GM23338 (cell line): ENCODE results near the gene TEX26. TPM values are rescaled to one million over a fixed set of nuclear protein-coding genes. Genes with fewer than 3 reads are reported as not detected.

Source experiments
- ATAC-seq: fragments of 200-7000 bp; cut with Tn5 transposase; 3 replicates; pipeline ENCODE4 v1.9.1; 2020
- DNase-seq: peaks from one replicate; pipeline ENCODE4 v3.0.0-alpha.2; 2015; ENCODE audit warnings: low spot score
- H2AFZ ChIP-seq: fragments of 200-600 bp; sonication (generic); 2 replicates; pipeline ENCODE4 v1.8.0; 2016; ENCODE audit warnings: antibody characterized with exemption, mild to moderate bottlenecking, moderate library complexity
- H3F3A ChIP-seq: fragments of 200-600 bp; sonication (generic); replicated peaks from 2 replicates; pipeline ENCODE4 v1.8.0; 2017; ENCODE audit warnings: antibody characterized with exemption, mixed run types, low read depth
- H3K27ac ChIP-seq: fragments of 200-600 bp; sonication (generic); 2 replicates; pipeline ENCODE4 v1.6.1; 2016; ENCODE audit warnings: low read depth
- H3K27me3 ChIP-seq: fragments of 200-600 bp; sonication (generic); 2 replicates; pipeline ENCODE4 v1.8.0; 2016; ENCODE audit warnings: mild to moderate bottlenecking, mixed run types, moderate library complexity; ENCODE audit not compliant: insufficient read depth
- H3K36me3 ChIP-seq: fragments of 200-600 bp; sonication (generic); 2 replicates; pipeline ENCODE4 v1.8.0; 2016; ENCODE audit warnings: mild to moderate bottlenecking; ENCODE audit not compliant: insufficient read depth
- H3K4me1 ChIP-seq: fragments of 200-600 bp; sonication (generic); 2 replicates; pipeline ENCODE4 v1.8.0; 2016; ENCODE audit warnings: mild to moderate bottlenecking, moderate library complexity; ENCODE audit not compliant: insufficient read depth
- H3K4me2 ChIP-seq: fragments of 200-600 bp; sonication (generic); 2 replicates; pipeline ENCODE4 v1.7.1; 2017; ENCODE audit warnings: mixed run types
- H3K4me3 ChIP-seq: fragments of 200-600 bp; sonication (generic); 2 replicates; pipeline ENCODE4 v1.6.1; 2016; ENCODE audit warnings: mixed run types
- H3K79me2 ChIP-seq: fragments of 200-600 bp; sonication (generic); replicated peaks from 2 replicates; pipeline ENCODE4 v1.8.0; 2017; ENCODE audit warnings: mild to moderate bottlenecking; ENCODE audit not compliant: insufficient read depth
- H3K9me2 ChIP-seq: fragments of 200-600 bp; sonication (generic); 2 replicates; pipeline ENCODE4 v1.8.0; 2017; ENCODE audit not compliant: insufficient read depth
- H4K20me1 ChIP-seq: fragments of 200-600 bp; sonication (generic); replicated peaks from 2 replicates; pipeline ENCODE4 v1.8.0; 2017; ENCODE audit warnings: mild to moderate bottlenecking; ENCODE audit not compliant: insufficient read depth
- H3K27ac Mint-ChIP-seq: 2 replicates; pipeline ENCODE4 v1.8.0; 2020; ENCODE audit warnings: inconsistent platforms, mild to moderate bottlenecking, moderate library complexity, mixed read lengths
- H3K27me3 Mint-ChIP-seq: 3 replicates; pipeline ENCODE4 v1.8.0; 2022; ENCODE audit warnings: low read depth, mild to moderate bottlenecking, moderate library complexity, mixed read lengths, inconsistent platforms; ENCODE audit not compliant: insufficient read depth, poor library complexity
- H3K36me3 Mint-ChIP-seq: 3 replicates; pipeline ENCODE4 v1.8.0; 2021; ENCODE audit warnings: low read depth, mild to moderate bottlenecking, inconsistent platforms, moderate library complexity, mixed read lengths
- H3K4me1 Mint-ChIP-seq: 3 replicates; pipeline ENCODE4 v1.8.0; 2020; ENCODE audit warnings: mild to moderate bottlenecking, inconsistent platforms, mixed read lengths
- H3K4me3 Mint-ChIP-seq: 3 replicates; pipeline ENCODE4 v1.8.0; 2021; ENCODE audit warnings: moderate library complexity, mild to moderate bottlenecking, inconsistent platforms, mixed read lengths
- H3K9me3 Mint-ChIP-seq: 3 replicates; pipeline ENCODE4 v1.8.0; 2020; ENCODE audit warnings: moderate library complexity, mild to moderate bottlenecking, inconsistent platforms, mixed read lengths
- CREB1 ChIP-seq: fragments of 250-450 bp; sonication (Bioruptor Pico); IDR thresholded peaks from 2 replicates; pipeline ENCODE4 v1.5.0; 2020; ENCODE audit warnings: low read depth, mild to moderate bottlenecking, moderate library complexity
- EZH2 ChIP-seq: fragments of 200-600 bp; sonication (generic); IDR thresholded peaks from one replicate; pipeline ENCODE4 v1.8.0; 2017; ENCODE audit warnings: antibody characterized with exemption, mild to moderate bottlenecking, low read depth; ENCODE audit not compliant: unreplicated experiment
- EZH2phosphoT487 ChIP-seq: fragments of 200-600 bp; sonication (generic); IDR thresholded peaks from one replicate; pipeline ENCODE4 v1.8.1; 2018; ENCODE audit warnings: antibody characterized with exemption; ENCODE audit not compliant: unreplicated experiment
- JUNB ChIP-seq: IDR thresholded peaks from one replicate; pipeline ENCODE4 v1.6.1; 2016; ENCODE audit warnings: antibody characterized with exemption; ENCODE audit not compliant: unreplicated experiment
- NANOG ChIP-seq: IDR thresholded peaks from 2 replicates; pipeline ENCODE4 v1.6.1; 2016; ENCODE audit warnings: antibody characterized with exemption, borderline replicate concordance
- POLR2AphosphoS5 ChIP-seq: IDR thresholded peaks from 2 replicates; pipeline ENCODE4 v1.6.1; 2016; ENCODE audit warnings: antibody characterized with exemption, low read depth
- STAT1 ChIP-seq: IDR thresholded peaks from one replicate; pipeline ENCODE4 v1.6.1; 2016; ENCODE audit warnings: antibody characterized with exemption; ENCODE audit not compliant: unreplicated experiment
- ZNF114 ChIP-seq: fragments of 250-450 bp; sonication (Bioruptor Pico); IDR thresholded peaks from 2 replicates; pipeline ENCODE4 v1.5.0; 2020; ENCODE audit warnings: mild to moderate bottlenecking, moderate library complexity
- ZNF331 ChIP-seq: fragments of 250-450 bp; sonication (Bioruptor Pico); IDR thresholded peaks from 2 replicates; pipeline ENCODE4 v1.5.0; 2020; ENCODE audit warnings: low read depth, mild to moderate bottlenecking, moderate library complexity
- polyA plus RNA-seq: library from polyadenylated mRNA; unstranded; fragments of >200 nt; fragmentation: Nextera tagmentation; extraction: Ambion mirVana; gene quantifications from 2 replicates; pipeline ENCODE4 v1.2.1, GENCODE V29; 2016
- total RNA-seq: library from RNA; depleted of rRNA; stranded (reverse); fragments of >200 nt; shearing (Covaris generic); gene quantifications from 2 replicates; pipeline ENCODE4 v1.2.3, GENCODE V29; 2014
- TF ChIP-seq, protein P1 (sequence below): IDR thresholded peaks from one replicate; pipeline ENCODE4 v1.6.1; 2018; ENCODE audit warnings: antibody characterized with exemption; ENCODE audit not compliant: unreplicated experiment
- TF ChIP-seq, protein P2 (sequence below): IDR thresholded peaks from 2 replicates; pipeline ENCODE4 v1.6.1; 2016; ENCODE audit warnings: antibody characterized with exemption
- TF ChIP-seq, protein P3 (sequence below): fragments of 250-450 bp; sonication (Bioruptor Pico); IDR thresholded peaks from 2 replicates; pipeline ENCODE4 v1.5.0; 2020; ENCODE audit warnings: mild to moderate bottlenecking, moderate library complexity
- TF ChIP-seq, protein P4 (sequence below), 2 experiments: fragments of 200-600 bp in 1 of 2; sonication (generic) in 1 of 2; conservative IDR thresholded peaks; 2 replicates each; pipeline versions ENCODE4 v1.5.1 to v1.6.1; 2016 to 2017; ENCODE audit warnings: antibody characterized with exemption in 2 of 2, low read depth in 2 of 2, mild to moderate bottlenecking in 2 of 2, moderate library complexity in 1 of 2

Gene TEX26
- total and polyA plus RNA-seq, 2 experiments from 2014 or later: not detected

- no peak overlapping the region for H3K27ac Mint-ChIP-seq
- Histone ChIP-seq H3K4me1 (peaks cover 20% of the 10 kb centered on the region; the same call in 1 of the 2 replicates), H3F3A (no peaks in the 10 kb centered on the region), H3K9me2 (no peaks in the 10 kb centered on the region), H3K36me3 (no peaks in the 10 kb centered on the region), H3K4me3 (no peak overlapping the region), H3K27ac (no peak overlapping the region), H4K20me1 (no peaks in the 10 kb centered on the region), H3K4me2 (no peak overlapping the region), H3K27me3 (no peaks in the 10 kb centered on the region), H3K79me2 (no peaks in the 10 kb centered on the region), H2AFZ (no peak overlapping the region)
- no peak overlapping the region for H3K4me3 Mint-ChIP-seq
- H3K4me1 Mint-ChIP-seq: peaks cover 22% of the 10 kb centered on the region
- peak; percentile 36 for DNase-seq
- TF ChIP-seq JUNB (no peak), EZH2 (no peak), NANOG (no peak), EZH2phosphoT487 (no peak), POLR2AphosphoS5 (no peak), CREB1 (no peak), STAT1 (no peak), ZNF114 (CRISPR knock-in tag) (no peak), ZNF331 (CRISPR knock-in tag) (no peak)
- TF ChIP-seq, protein P1, sequence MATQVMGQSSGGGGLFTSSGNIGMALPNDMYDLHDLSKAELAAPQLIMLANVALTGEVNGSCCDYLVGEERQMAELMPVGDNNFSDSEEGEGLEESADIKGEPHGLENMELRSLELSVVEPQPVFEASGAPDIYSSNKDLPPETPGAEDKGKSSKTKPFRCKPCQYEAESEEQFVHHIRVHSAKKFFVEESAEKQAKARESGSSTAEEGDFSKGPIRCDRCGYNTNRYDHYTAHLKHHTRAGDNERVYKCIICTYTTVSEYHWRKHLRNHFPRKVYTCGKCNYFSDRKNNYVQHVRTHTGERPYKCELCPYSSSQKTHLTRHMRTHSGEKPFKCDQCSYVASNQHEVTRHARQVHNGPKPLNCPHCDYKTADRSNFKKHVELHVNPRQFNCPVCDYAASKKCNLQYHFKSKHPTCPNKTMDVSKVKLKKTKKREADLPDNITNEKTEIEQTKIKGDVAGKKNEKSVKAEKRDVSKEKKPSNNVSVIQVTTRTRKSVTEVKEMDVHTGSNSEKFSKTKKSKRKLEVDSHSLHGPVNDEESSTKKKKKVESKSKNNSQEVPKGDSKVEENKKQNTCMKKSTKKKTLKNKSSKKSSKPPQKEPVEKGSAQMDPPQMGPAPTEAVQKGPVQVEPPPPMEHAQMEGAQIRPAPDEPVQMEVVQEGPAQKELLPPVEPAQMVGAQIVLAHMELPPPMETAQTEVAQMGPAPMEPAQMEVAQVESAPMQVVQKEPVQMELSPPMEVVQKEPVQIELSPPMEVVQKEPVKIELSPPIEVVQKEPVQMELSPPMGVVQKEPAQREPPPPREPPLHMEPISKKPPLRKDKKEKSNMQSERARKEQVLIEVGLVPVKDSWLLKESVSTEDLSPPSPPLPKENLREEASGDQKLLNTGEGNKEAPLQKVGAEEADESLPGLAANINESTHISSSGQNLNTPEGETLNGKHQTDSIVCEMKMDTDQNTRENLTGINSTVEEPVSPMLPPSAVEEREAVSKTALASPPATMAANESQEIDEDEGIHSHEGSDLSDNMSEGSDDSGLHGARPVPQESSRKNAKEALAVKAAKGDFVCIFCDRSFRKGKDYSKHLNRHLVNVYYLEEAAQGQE: no peak
- TF ChIP-seq, protein P2, sequence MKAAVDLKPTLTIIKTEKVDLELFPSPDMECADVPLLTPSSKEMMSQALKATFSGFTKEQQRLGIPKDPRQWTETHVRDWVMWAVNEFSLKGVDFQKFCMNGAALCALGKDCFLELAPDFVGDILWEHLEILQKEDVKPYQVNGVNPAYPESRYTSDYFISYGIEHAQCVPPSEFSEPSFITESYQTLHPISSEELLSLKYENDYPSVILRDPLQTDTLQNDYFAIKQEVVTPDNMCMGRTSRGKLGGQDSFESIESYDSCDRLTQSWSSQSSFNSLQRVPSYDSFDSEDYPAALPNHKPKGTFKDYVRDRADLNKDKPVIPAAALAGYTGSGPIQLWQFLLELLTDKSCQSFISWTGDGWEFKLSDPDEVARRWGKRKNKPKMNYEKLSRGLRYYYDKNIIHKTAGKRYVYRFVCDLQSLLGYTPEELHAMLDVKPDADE: no peak
- TF ChIP-seq, protein P3, sequence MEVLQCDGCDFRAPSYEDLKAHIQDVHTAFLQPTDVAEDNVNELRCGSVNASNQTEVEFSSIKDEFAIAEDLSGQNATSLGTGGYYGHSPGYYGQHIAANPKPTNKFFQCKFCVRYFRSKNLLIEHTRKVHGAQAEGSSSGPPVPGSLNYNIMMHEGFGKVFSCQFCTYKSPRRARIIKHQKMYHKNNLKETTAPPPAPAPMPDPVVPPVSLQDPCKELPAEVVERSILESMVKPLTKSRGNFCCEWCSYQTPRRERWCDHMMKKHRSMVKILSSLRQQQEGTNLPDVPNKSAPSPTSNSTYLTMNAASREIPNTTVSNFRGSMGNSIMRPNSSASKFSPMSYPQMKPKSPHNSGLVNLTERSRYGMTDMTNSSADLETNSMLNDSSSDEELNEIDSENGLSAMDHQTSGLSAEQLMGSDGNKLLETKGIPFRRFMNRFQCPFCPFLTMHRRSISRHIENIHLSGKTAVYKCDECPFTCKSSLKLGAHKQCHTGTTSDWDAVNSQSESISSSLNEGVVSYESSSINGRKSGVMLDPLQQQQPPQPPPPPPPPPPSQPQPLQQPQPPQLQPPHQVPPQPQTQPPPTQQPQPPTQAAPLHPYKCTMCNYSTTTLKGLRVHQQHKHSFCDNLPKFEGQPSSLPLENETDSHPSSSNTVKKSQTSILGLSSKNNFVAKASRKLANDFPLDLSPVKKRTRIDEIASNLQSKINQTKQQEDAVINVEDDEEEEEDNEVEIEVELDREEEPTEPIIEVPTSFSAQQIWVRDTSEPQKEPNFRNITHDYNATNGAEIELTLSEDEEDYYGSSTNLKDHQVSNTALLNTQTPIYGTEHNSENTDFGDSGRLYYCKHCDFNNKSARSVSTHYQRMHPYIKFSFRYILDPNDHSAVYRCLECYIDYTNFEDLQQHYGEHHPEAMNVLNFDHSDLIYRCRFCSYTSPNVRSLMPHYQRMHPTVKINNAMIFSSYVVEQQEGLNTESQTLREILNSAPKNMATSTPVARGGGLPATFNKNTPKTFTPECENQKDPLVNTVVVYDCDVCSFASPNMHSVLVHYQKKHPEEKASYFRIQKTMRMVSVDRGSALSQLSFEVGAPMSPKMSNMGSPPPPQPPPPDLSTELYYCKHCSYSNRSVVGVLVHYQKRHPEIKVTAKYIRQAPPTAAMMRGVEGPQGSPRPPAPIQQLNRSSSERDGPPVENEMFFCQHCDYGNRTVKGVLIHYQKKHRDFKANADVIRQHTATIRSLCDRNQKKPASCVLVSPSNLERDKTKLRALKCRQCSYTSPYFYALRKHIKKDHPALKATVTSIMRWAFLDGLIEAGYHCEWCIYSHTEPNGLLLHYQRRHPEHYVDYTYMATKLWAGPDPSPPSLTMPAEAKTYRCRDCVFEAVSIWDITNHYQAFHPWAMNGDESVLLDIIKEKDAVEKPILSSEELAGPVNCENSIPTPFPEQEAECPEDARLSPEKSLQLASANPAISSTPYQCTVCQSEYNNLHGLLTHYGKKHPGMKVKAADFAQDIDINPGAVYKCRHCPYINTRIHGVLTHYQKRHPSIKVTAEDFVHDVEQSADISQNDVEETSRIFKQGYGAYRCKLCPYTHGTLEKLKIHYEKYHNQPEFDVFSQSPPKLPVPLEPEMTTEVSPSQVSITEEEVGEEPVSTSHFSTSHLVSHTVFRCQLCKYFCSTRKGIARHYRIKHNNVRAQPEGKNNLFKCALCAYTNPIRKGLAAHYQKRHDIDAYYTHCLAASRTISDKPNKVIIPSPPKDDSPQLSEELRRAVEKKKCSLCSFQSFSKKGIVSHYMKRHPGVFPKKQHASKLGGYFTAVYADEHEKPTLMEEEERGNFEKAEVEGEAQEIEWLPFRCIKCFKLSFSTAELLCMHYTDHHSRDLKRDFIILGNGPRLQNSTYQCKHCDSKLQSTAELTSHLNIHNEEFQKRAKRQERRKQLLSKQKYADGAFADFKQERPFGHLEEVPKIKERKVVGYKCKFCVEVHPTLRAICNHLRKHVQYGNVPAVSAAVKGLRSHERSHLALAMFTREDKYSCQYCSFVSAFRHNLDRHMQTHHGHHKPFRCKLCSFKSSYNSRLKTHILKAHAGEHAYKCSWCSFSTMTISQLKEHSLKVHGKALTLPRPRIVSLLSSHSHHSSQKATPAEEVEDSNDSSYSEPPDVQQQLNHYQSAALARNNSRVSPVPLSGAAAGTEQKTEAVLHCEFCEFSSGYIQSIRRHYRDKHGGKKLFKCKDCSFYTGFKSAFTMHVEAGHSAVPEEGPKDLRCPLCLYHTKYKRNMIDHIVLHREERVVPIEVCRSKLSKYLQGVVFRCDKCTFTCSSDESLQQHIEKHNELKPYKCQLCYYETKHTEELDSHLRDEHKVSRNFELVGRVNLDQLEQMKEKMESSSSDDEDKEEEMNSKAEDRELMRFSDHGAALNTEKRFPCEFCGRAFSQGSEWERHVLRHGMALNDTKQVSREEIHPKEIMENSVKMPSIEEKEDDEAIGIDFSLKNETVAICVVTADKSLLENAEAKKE (CRISPR knock-in tag): no peak
- TF ChIP-seq, protein P4, sequence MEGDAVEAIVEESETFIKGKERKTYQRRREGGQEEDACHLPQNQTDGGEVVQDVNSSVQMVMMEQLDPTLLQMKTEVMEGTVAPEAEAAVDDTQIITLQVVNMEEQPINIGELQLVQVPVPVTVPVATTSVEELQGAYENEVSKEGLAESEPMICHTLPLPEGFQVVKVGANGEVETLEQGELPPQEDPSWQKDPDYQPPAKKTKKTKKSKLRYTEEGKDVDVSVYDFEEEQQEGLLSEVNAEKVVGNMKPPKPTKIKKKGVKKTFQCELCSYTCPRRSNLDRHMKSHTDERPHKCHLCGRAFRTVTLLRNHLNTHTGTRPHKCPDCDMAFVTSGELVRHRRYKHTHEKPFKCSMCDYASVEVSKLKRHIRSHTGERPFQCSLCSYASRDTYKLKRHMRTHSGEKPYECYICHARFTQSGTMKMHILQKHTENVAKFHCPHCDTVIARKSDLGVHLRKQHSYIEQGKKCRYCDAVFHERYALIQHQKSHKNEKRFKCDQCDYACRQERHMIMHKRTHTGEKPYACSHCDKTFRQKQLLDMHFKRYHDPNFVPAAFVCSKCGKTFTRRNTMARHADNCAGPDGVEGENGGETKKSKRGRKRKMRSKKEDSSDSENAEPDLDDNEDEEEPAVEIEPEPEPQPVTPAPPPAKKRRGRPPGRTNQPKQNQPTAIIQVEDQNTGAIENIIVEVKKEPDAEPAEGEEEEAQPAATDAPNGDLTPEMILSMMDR (conservative IDR thresholded peaks at IDR 0.05; ENCODE audit: low read depth in 2 of 2): no peak
- peak; percentile 40 for ATAC-seq
- H3K9me3 Mint-ChIP-seq: no peaks in the 10 kb centered on the region
- H3K27me3 Mint-ChIP-seq: no peaks in the 10 kb centered on the region
- no peaks in the 10 kb centered on the region for H3K36me3 Mint-ChIP-seq
Observed at GRCh38 chr13:30983431-30983830, 51.0 kb downstream of the TEX26 start.
